ENCODE results near the gene TEAD3.

GRCh38 chr6:35483893-35484645 is 12.8 kb downstream of the TEAD3 start:
- TF ChIP-seq CTCF (IDR thresholded peaks at IDR 0.05), result no peak
- TF ChIP-seq POLR2AphosphoS5 (IDR thresholded peaks at IDR 0.05; ENCODE audit: low read depth, low read length), result no peak
- TF ChIP-seq REST (IDR thresholded peaks at IDR 0.05; ENCODE audit: insufficient read depth in 1 of 2, low read depth in 2 of 2, low read length in 1 of 2), result no peak
- TF ChIP-seq TCF7L2 (IDR thresholded peaks at IDR 0.05; ENCODE audit: low read depth, low read length), result no peak
- no peak for TF ChIP-seq SIN3A (IDR thresholded peaks at IDR 0.05; ENCODE audit: borderline replicate concordance, insufficient read depth, low read depth, low read length)
